Activated CD4-positive, alpha-beta T cell treated with anti-CD3 and anti-CD28 coated beads, Interleukin-2, Interleukin-4, amounts not matched to agents 100 ng/mL and 50 ng/mL, durations not matched to agents 16 hours and 8 hours (primary cell): ENCODE measurements around the gene PLEKHF1.
"Not testable (repeated sequence)": the region's sequence is repeated elsewhere in the genome, so short reads cannot be mapped to it uniquely, and the experiment has no call there.

ENCODE experiments used
- DNase-seq: peaks from one replicate; pipeline ENCODE4 v3.0.0-alpha.2; 2020; ENCODE audit warnings: low spot score

Gene PLEKHF1

GRCh38 chr19:29664753-29665214, 477 bp upstream of the PLEKHF1 start:
- DNase-seq: no peak

- DNase-seq: no peak
Observed at GRCh38 chr19:29665826-29666577, 741 bp downstream of the PLEKHF1 start.

- DNase-seq: peak; percentile 47
Observed at GRCh38 chr19:29666578-29667386, 1.5 kb downstream of the PLEKHF1 start.

- DNase-seq: no peak
Observed at GRCh38 chr19:29667387-29667783, 2.1 kb downstream of the PLEKHF1 start.

GRCh38 chr19:29667901-29668341, 2.7 kb downstream of the PLEKHF1 start:
- DNase-seq: peak; percentile 63

- DNase-seq: no peak
Observed at GRCh38 chr19:29668746-29669609, 3.7 kb downstream of the PLEKHF1 start.

GRCh38 chr19:29670255-29670654, 5.0 kb downstream of the PLEKHF1 start:
- no peak for DNase-seq

GRCh38 chr19:29671026-29671392, 5.7 kb downstream of the PLEKHF1 start:
- DNase-seq: not testable (repeated sequence)

- peak; percentile 96 for DNase-seq
Observed at GRCh38 chr19:29671393-29672160, 6.3 kb downstream of the PLEKHF1 start.

GRCh38 chr19:29672319-29672932, 7.2 kb downstream of the PLEKHF1 start:
- DNase-seq: no peak

- DNase-seq: peak; percentile 88
Observed at GRCh38 chr19:29672933-29673336, 7.7 kb downstream of the PLEKHF1 start.

- DNase-seq: no peak
Observed at GRCh38 chr19:29673451-29674371, 8.4 kb downstream of the PLEKHF1 start.

- no peak for DNase-seq
Observed at GRCh38 chr19:29674374-29675119, 9.3 kb downstream of the PLEKHF1 start.

- no peak for DNase-seq
Observed at GRCh38 chr19:29675120-29675649, 9.9 kb downstream of the PLEKHF1 start.

- DNase-seq: no peak
Observed at GRCh38 chr19:29675650-29676186, 10.5 kb downstream of the PLEKHF1 start.

- DNase-seq: no peak
Observed at GRCh38 chr19:29676586-29676985, 11.3 kb downstream of the PLEKHF1 start.

- DNase-seq: no peak
Observed at GRCh38 chr19:29677001-29677817, 11.9 kb downstream of the PLEKHF1 start.
